GM12891 (cell line): ENCODE measurements around the gene SREK1.

Experiments
- POLR2A ChIP-seq: IDR thresholded peaks from 2 replicates; pipeline ENCODE4 v1.6.1; 2011; ENCODE audit warnings: low read depth, low read length, control low read depth
- POLR2AphosphoS5 ChIP-seq: IDR thresholded peaks from 2 replicates; pipeline ENCODE4 v1.6.1; 2011; ENCODE audit warnings: low read depth, low read length, control low read depth

DNA sequence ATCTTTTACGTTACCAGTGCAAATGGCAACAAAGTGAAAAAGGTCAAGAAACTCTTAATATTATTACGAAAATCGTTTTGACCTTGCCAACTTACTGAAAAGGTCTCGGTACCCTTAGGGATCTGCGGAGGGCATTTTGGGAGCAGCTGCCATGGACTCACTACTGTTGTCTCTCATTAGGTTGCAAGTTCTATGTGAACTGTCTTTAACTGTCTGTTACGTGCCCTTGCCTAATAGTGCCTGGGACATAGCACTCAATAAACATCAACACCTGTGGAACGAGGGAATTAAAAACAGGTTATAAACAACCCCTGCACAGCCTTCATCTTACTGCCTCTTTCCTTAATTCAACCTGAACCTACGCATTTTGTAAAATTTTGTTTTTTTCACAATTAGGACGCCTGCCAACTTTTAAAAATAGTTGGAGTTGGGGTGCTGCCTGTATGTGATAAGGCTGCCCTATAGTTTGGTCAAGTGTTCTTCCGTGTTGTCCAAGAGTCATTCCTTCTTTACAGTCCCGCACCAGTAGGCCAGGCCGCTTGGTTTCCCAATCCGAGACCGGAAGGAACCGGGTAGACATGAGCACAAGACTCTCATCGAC is 527 bp upstream of the SREK1 start:
- TF ChIP-seq POLR2A (no peak), POLR2AphosphoS5 (no peak)
